Mammary epithelial cell (primary cell): ENCODE measurements around the gene GRIA3.

Source experiments
- EZH2 ChIP-seq: IDR thresholded peaks from 2 replicates; pipeline ENCODE4 v1.6.1; 2012; ENCODE audit warnings: low read length, inconsistent platforms, borderline replicate concordance
- TF ChIP-seq, protein P1 (sequence below), 2 donors: IDR thresholded peaks in 1 of 2; conservative IDR thresholded peaks in 1 of 2; 2 replicates each; pipeline ENCODE4 v1.5.1; 2011 to 2012; ENCODE audit warnings: inconsistent platforms in 2 of 2, low read length in 2 of 2, mild to moderate bottlenecking in 2 of 2, control low read depth in 1 of 2, low read depth in 1 of 2; ENCODE audit not compliant: insufficient read depth in 1 of 2; ENCODE audit errors: extremely low read depth in 1 of 2

GRCh38 chrX:123170546-123170945 is 13.5 kb upstream of the GRIA3 start:
- TF ChIP-seq, protein P1, sequence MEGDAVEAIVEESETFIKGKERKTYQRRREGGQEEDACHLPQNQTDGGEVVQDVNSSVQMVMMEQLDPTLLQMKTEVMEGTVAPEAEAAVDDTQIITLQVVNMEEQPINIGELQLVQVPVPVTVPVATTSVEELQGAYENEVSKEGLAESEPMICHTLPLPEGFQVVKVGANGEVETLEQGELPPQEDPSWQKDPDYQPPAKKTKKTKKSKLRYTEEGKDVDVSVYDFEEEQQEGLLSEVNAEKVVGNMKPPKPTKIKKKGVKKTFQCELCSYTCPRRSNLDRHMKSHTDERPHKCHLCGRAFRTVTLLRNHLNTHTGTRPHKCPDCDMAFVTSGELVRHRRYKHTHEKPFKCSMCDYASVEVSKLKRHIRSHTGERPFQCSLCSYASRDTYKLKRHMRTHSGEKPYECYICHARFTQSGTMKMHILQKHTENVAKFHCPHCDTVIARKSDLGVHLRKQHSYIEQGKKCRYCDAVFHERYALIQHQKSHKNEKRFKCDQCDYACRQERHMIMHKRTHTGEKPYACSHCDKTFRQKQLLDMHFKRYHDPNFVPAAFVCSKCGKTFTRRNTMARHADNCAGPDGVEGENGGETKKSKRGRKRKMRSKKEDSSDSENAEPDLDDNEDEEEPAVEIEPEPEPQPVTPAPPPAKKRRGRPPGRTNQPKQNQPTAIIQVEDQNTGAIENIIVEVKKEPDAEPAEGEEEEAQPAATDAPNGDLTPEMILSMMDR (conservative IDR thresholded peaks at IDR 0.05 in 1 of 2, IDR thresholded peaks at IDR 0.05 in 1 of 2; ENCODE audit: extremely low read depth in 1 of 2, insufficient read depth in 1 of 2, low read depth in 1 of 2, low read length in 2 of 2) = no peak
- no peak for TF ChIP-seq EZH2
